Mucosa of descending colon (tissue), 3 donors: ENCODE measurements around the gene NDC80. TPM values are rescaled to one million over a fixed set of nuclear protein-coding genes. Genes with fewer than 3 reads are reported as not detected.
"Not testable (repeated sequence)": the region's sequence is repeated elsewhere in the genome, so short reads cannot be mapped to it uniquely, and the experiment has no call there.

Experiments used
- ATAC-seq: fragments of 200-7000 bp; cut with Tn5 transposase; one replicate; pipeline ENCODE4 v1.9.1; 2020; ENCODE audit warnings: mild to moderate bottlenecking, moderate library complexity
- DNase-seq, 3 donors: peaks; one replicate each; pipeline ENCODE4 v3.0.0-alpha.2; 2020
- H3K36me3 ChIP-seq: fragments of 200-600 bp; one replicate; pipeline ENCODE4 v1.8.0; 2021; ENCODE audit warnings: low read depth, mild to moderate bottlenecking
- H3K4me1 ChIP-seq: fragments of 200-600 bp; one replicate; pipeline ENCODE4 v1.8.0; 2021; ENCODE audit warnings: low read depth, mild to moderate bottlenecking
- H3K4me3 ChIP-seq: fragments of 200-600 bp; one replicate; pipeline ENCODE4 v1.8.0; 2021; ENCODE audit warnings: mild to moderate bottlenecking
- H3K9me3 ChIP-seq: fragments of 200-600 bp; one replicate; pipeline ENCODE4 v1.8.0; 2021; ENCODE audit warnings: mild to moderate bottlenecking
- intact Hi-C, 2 donors: fragments of 100-400 bp; cut with DNase I in 1 of 2; cut with micrococcal nuclease in 1 of 2; formaldehyde crosslinking; loops; one replicate each; pipeline versions ENCODE4 v1.11.0 to v1.11.1; 2022; cut with DNase I, micrococcal nuclease
- long read RNA-seq, 2 donors: library from polyadenylated mRNA; unstranded; transcript quantifications; one replicate each; pipeline ENCODE4 v2.0.0, GENCODE V29; 2019 to 2021
- total RNA-seq, 3 donors: library from RNA; stranded (reverse); fragmentation: NEBNext Ultra II Directional in 2 of 3; extraction: Animal tissue kit (Norgen Biotek cat#: 25700) in 2 of 3; gene quantifications; one replicate each; pipeline versions ENCODE4 v1.2.1 to v1.2.4, GENCODE V29; 2021 to 2023
- TF ChIP-seq, protein P1 (sequence below): fragments of 200-600 bp; IDR thresholded peaks from one replicate; pipeline ENCODE4 v1.8.0; 2022; ENCODE audit warnings: antibody characterized with exemption, mild to moderate bottlenecking
- donor health status: DM: no; HTN: no; CAD: no; lungs with moderate emphysema.
- donor health status: DM: no; HTN: no; CAD: no.
- donor health status: DM: no; HTN: yes; CAD: no.

NDC80 gene
- 10 to 100 TPM in 1 of 3 donors, 1 to 10 TPM in 2; 1.5 to 11.6 (median 3.1) TPM for total RNA-seq
- long read RNA-seq, donor 1, partial matches to known transcripts = 0 of 1 reads
- long read RNA-seq, donor 1, other reads (novel, unspliced or antisense) = 0 of 1 reads
- long read RNA-seq, donor 2, partial matches to known transcripts = 4 of 4 reads
- long read RNA-seq, donor 2, other reads (novel, unspliced or antisense) = 0 of 4 reads

DNA sequence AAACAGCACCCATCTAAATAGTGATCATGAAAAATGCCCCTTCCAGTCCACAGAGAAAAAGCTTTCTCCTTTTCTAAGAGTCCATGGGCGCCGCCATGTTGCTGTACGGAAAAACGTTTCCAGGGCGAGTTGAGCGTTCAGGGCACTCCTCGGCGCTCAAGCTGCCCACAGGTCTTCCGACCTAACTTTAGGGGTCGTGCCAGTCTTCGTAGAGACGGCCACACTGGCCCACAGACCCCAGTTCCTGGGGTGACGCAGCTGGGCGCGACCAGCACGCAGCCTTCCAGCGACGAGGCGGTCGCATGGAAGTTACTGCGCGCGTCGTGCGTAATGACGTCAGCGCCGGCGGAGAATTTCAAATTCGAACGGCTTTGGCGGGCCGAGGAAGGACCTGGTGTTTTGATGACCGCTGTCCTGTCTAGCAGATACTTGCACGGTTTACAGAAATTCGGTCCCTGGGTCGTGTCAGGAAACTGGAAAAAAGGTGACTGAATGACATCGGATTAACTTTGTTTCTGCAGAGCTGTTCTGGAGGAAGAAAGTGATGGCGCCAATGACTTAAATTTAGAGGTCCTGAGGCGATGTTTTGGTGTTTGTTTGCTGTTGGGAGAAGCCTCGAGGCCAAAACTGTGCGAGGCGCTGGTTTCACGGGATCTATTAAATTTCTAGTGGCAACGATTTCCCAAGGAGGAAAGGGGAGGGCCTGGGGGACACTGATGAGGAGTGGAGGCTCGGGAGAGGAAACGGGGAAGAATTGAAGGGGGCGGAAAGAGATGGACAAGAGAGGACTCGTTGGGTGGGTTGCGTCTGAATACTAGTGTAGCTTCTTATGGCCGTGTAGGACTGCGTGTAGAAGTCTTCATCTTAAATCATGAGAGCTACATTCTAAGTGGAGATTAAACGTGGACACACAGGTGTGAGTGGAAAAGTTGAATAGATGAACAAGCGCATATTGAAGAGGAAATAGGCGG lies at the start of gene NDC80, which contains the start of gene METTL4:
Gene NDC80 (plus strand): TSS at position 358 of the 971 bp plus-strand sequence. CDS start 1,429 bp downstream, outside the sequence.
Gene METTL4 (minus strand): TSS at position 306 of the 971 bp plus-strand sequence. CDS start 4,289 bp downstream, outside the sequence.
- TF ChIP-seq, protein P1, sequence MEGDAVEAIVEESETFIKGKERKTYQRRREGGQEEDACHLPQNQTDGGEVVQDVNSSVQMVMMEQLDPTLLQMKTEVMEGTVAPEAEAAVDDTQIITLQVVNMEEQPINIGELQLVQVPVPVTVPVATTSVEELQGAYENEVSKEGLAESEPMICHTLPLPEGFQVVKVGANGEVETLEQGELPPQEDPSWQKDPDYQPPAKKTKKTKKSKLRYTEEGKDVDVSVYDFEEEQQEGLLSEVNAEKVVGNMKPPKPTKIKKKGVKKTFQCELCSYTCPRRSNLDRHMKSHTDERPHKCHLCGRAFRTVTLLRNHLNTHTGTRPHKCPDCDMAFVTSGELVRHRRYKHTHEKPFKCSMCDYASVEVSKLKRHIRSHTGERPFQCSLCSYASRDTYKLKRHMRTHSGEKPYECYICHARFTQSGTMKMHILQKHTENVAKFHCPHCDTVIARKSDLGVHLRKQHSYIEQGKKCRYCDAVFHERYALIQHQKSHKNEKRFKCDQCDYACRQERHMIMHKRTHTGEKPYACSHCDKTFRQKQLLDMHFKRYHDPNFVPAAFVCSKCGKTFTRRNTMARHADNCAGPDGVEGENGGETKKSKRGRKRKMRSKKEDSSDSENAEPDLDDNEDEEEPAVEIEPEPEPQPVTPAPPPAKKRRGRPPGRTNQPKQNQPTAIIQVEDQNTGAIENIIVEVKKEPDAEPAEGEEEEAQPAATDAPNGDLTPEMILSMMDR = no peak
- peak; percentile 88 to 91 (median 90) for DNase-seq

DNA sequence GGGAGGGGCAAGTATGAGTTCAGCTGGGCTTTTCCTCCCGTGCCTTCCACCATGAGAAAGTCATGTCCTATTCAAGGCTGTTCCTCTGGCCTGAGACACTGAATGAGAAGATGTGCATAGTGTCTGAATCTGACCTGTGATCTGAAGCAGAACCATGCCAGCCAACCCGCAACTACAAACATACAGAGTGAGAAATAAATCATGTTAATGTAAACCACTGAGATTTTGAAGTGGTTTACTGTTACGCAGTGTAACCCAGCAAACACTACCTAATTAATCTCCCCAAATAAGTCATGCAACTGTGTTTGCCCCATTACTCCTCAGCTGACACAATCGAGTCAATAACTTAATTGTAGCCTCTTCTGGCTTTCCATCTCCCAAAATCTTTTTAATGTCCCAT lies 49.2 kb upstream of the NDC80 start:
- Histone ChIP-seq H3K9me3 (no peaks in the 10 kb centered on the region), H3K4me3 (no peak overlapping the region), H3K4me1 (no peaks in the 10 kb centered on the region), H3K36me3 (no peaks in the 10 kb centered on the region)
- ATAC-seq (no peak), DNase-seq (no peak)
- intact Hi-C loops = no loop called here
- TF ChIP-seq, protein P1 = no peak

More for the DNA sequence above, at the start of gene NDC80, which contains the start of gene METTL4:
- Histone ChIP-seq H3K4me1 (peaks cover 8% of the 10 kb centered on the region), H3K4me3 (peak within 1 kb of the TSS; percentile 47), H3K36me3 (no peaks in the 10 kb centered on the region), H3K9me3 (no peaks in the 10 kb centered on the region)
- intact Hi-C loops = loop anchor here in 1 of 2 donors (10.0 kb wide), 1 partner anchor 83 kb away; the partner anchor contains the start of gene SMCHD1
- peak; percentile 94 for ATAC-seq

DNA sequence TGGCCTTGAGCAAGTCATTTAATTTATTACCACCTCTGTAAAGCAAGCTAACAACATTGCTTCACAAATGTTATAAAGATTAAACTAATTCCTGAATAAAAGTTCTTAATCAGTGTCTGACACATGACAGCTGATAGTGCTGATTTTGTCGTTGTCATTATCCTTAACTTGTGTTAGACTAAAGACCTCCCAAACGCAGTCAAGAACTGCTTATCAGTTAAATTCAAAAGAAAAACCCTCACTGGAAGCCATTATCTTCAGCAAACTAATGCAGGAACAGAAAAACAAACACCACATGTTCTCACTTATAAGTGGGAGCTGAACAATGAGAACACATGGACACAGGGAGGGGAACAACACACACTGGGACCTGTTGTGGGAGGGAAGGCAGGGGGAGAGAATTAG lies 46.6 kb upstream of the NDC80 start:
- H3K36me3 ChIP-seq, H3K4me1 ChIP-seq, H3K9me3 ChIP-seq, DNase-seq, H3K4me3 ChIP-seq, ATAC-seq, intact Hi-C loops: not testable (repeated sequence)

DNA sequence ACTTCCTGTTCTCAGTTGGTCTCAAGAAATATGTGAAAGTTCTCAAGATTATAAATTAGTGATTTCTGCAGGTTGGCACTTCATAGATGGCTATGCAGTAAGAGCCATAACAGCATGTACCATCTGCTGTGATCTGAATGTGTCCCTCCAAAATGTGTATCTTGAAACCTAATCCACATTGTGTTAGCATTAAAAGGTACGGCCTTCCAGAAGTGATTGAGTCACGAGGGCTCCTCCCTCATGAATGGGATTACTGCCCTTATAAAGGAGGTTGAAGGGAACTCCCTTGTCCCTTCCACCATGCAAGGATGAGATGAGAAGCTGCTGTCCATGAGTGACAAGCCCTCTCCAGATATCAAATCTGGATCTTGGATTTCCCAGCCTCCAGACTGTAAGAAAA lies 45.0 kb upstream of the NDC80 start:
- TF ChIP-seq, protein P1 = no peak
- Histone ChIP-seq H3K4me1 (no peaks in the 10 kb centered on the region), H3K4me3 (no peak overlapping the region), H3K36me3 (no peaks in the 10 kb centered on the region), H3K9me3 (no peaks in the 10 kb centered on the region)
- ATAC-seq (no peak), DNase-seq (no peak)
- intact Hi-C loops = no loop called here

DNA sequence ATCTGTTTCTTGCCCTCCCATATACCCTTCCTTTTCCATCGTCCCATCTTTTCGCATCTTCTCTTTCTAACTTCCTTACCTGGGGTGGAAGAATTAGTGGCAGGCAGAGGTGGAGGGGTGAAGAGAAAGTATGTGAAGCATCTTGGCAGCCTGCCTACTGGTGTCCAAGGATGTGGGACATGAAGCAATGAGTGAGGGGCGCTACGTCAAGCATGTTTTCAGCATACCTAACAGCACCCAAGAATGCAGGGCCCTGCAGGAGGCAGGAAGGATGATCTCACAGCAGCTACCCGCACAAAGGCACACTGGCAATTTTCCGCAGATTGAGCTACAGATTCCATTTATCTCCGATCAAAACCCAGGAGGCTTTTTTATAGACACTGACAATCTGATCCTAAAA lies 42.2 kb upstream of the NDC80 start:
- no peaks in the 10 kb centered on the region for H3K9me3 ChIP-seq
- DNase-seq = no peak
- no peak for ATAC-seq
- no peaks in the 10 kb centered on the region for H3K4me1 ChIP-seq
- H3K4me3 ChIP-seq = no peak overlapping the region
- TF ChIP-seq, protein P1 = no peak
- no peaks in the 10 kb centered on the region for H3K36me3 ChIP-seq
- intact Hi-C loops = no loop called here

DNA sequence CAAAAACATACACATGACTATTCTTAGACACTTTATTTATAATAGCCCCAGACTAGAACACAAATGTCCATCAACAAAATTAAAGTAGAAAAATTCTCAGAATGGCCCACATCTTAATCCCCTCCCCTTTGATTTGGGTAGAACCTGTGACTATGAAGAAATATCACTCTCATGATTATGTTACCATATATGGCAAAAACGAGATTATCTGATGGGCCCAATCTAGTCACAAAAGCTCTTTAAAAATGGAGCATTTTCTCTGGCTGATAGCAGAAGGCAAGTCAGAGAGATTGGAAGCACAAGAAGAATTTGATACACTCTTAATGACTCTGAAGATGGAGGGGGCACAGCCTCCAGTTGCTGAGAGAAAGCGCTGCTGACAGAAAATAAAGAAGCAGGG lies 39.6 kb upstream of the NDC80 start:
- no peak overlapping the region for H3K4me3 ChIP-seq
- no peak for ATAC-seq
- DNase-seq = no peak
- TF ChIP-seq, protein P1 = no peak
- no peaks in the 10 kb centered on the region for H3K36me3 ChIP-seq
- no peaks in the 10 kb centered on the region for H3K9me3 ChIP-seq
- intact Hi-C loops = no loop called here
- H3K4me1 ChIP-seq = no peaks in the 10 kb centered on the region
